GM12878 (cell line): ENCODE data around the gene RAD51. TPM values are rescaled to one million over a fixed set of nuclear protein-coding genes. Genes with fewer than 3 reads are reported as not detected.

Experiments
- ATAC-seq: fragments of 200-7000 bp; cut with Tn5 transposase; 3 replicates; pipeline ENCODE4 v1.9.1; 2020; ENCODE audit warnings: mild to moderate bottlenecking, moderate library complexity
- BruUV-seq: library from RNA; stranded (reverse); fragments of 400-500 nt; replicated peaks from 2 replicates; lab custom pipeline; 2021; lab: Mats Ljungman, UMichigan
- CTCF ChIA-PET: fragments of 300-600 bp; sonication (Branson Sonifier 250); formaldehyde crosslinking; extraction: SDS; loops from one replicate; lab custom pipeline; 2021; ENCODE audit warnings: inconsistent platforms; lab: Yijun Ruan, JAX
- POLR2A ChIA-PET: fragments of 350-600 bp; formaldehyde crosslinking; extraction: SDS; loops from one replicate; lab custom pipeline; 2021; ENCODE audit warnings: inconsistent platforms; lab: Charles Lee
- RAD21 ChIA-PET: fragments of 300-600 bp; sonication (Branson Sonifier 250); formaldehyde crosslinking; loops from one replicate; lab custom pipeline; 2023; ENCODE audit warnings: antibody characterized with exemption; ENCODE audit not compliant: unreplicated experiment; lab: Charles Lee
- SMC1A ChIA-PET: fragments of 300-600 bp; sonication (Branson Sonifier 250); formaldehyde crosslinking; loops from one replicate; lab custom pipeline; 2023; ENCODE audit not compliant: unreplicated experiment, uncharacterized antibody; lab: Charles Lee
- DNase-seq: peaks from one replicate; pipeline ENCODE4 v3.0.0-alpha.2; 2011; ENCODE audit warnings: low read depth, low spot score
- FAIRE-seq: peaks from 3 replicates; lab custom pipeline; 2011; peaks lifted over from hg19 to GRCh38; lab: Jason Lieb, UNC
- H2AFZ ChIP-seq: 2 replicates; pipeline ENCODE4 v1.6.0; 2011; ENCODE audit warnings: low read depth, low read length, control low read depth; ENCODE audit not compliant: control insufficient read depth
- H3K27ac ChIP-seq: 2 replicates; pipeline ENCODE4 v1.5.1; 2011; ENCODE audit warnings: control low read depth; ENCODE audit not compliant: control insufficient read depth, insufficient read depth
- H3K27me3 ChIP-seq, 2 experiments: replicated peaks in 1 of 2; 2 replicates each; pipeline versions ENCODE4 v1.6.0 to v1.6.1; 2011; ENCODE audit warnings: low read length in 1 of 2; ENCODE audit not compliant: control insufficient read depth in 2 of 2, insufficient read depth in 2 of 2
- H3K36me3 ChIP-seq, 2 experiments: 2 replicates each; pipeline ENCODE4 v1.5.1; 2011; ENCODE audit warnings: low read length in 1 of 2; ENCODE audit not compliant: control insufficient read depth in 2 of 2, insufficient read depth in 2 of 2
- H3K4me1 ChIP-seq: 2 replicates; pipeline ENCODE4 v1.6.1; 2011; ENCODE audit warnings: mild to moderate bottlenecking, low read length, moderate library complexity, mixed read lengths; ENCODE audit not compliant: control insufficient read depth, insufficient read depth
- H3K4me2 ChIP-seq: 2 replicates; pipeline ENCODE4 v1.6.0; 2011; ENCODE audit warnings: control low read depth; ENCODE audit not compliant: control insufficient read depth, insufficient read depth
- H3K4me3 ChIP-seq: fragments of 200-600 bp; sonication (generic); 2 replicates; pipeline ENCODE4 v1.5.1; 2016
- H3K79me2 ChIP-seq: 2 replicates; pipeline ENCODE4 v1.6.0; 2011; ENCODE audit warnings: low read length; ENCODE audit not compliant: control insufficient read depth, insufficient read depth
- H3K9ac ChIP-seq: 2 replicates; pipeline ENCODE4 v1.8.0; 2011; ENCODE audit warnings: low read length, control low read depth, mixed read lengths; ENCODE audit not compliant: control insufficient read depth, insufficient read depth
- H3K9me3 ChIP-seq: replicated peaks from 3 replicates; pipeline ENCODE4 v1.5.1; 2011; ENCODE audit warnings: mild to moderate bottlenecking, low read length; ENCODE audit not compliant: control insufficient read depth, insufficient read depth
- H4K20me1 ChIP-seq: 2 replicates; pipeline ENCODE4 v1.6.0; 2011; ENCODE audit not compliant: control insufficient read depth, insufficient read depth
- BHLHE40 ChIP-seq, 2 experiments: fragments of 450-650 bp in 1 of 2; IDR thresholded peaks; 2 replicates each; pipeline ENCODE4 v1.6.1; 2011 to 2017; ENCODE audit warnings: low read depth in 2 of 2, borderline replicate concordance in 1 of 2, improper control_type of control experiment in 1 of 2, low read length in 1 of 2, mild to moderate bottlenecking in 1 of 2
- CREB1 ChIP-seq: IDR thresholded peaks from 2 replicates; pipeline ENCODE4 v1.6.1; 2012; ENCODE audit warnings: low read depth, mild to moderate bottlenecking, inconsistent platforms
- EGR1 ChIP-seq, 2 experiments: IDR thresholded peaks; 1 replicate in 1 of 2; 2 replicates in 1 of 2; pipeline ENCODE4 v1.6.1; 2011 to 2012; ENCODE audit warnings: low read depth in 2 of 2, low read length in 2 of 2, borderline replicate concordance in 1 of 2, mild to moderate bottlenecking in 1 of 2, moderate library complexity in 1 of 2
- WGBS: methylation state at CpG from one replicate; pipeline ENCODE4 v1.1.6; 2016; ENCODE audit warnings: low lambda C conversion rate; ENCODE audit not compliant: insufficient replicate concordance, insufficient coverage; ENCODE audit errors: missing lambda C conversion rate; 5-methylcytosine and 5-hydroxymethylcytosine counted together
- in situ Hi-C: fragments of 300-500 bp; cut with MboI; formaldehyde crosslinking; loops from 9 replicates; pipeline ENCODE4 v1.14.3; 2018; ENCODE audit warnings: mixed read lengths
- intact Hi-C: fragments of 100-400 bp; cut with micrococcal nuclease; formaldehyde crosslinking; loops from one replicate; pipeline ENCODE4 v1.14.2; 2022; ENCODE audit not compliant: unreplicated experiment
- polyA plus RNA-seq, 11 experiments: library from polyadenylated mRNA; depleted of rRNA in 4 of 11; unstranded in 6 of 11; stranded (reverse) in 5 of 11; fragments of >200 nt; fragmentation: Nextera tagmentation in 4 of 11; fragmentation: Illumina TruSeq in 1 of 11; extraction: Ambion mirVana in 4 of 11; extraction: Trizol in 1 of 11; gene quantifications; 1 replicate in 1 of 11; 2 replicates in 10 of 11; pipeline versions ENCODE4 v1.2.1 to v1.2.3, GENCODE V29; 2011 to 2016; ENCODE audit warnings: inconsistent platforms in 2 of 11, missing spikeins in 2 of 11, low read depth in 1 of 11
- total RNA-seq, 4 experiments: library from RNA; depleted of rRNA in 3 of 4; stranded (reverse); fragments of >200 nt in 3 of 4; fragmentation: Illumina TruSeq in 1 of 4; extraction: Trizol in 1 of 4; gene quantifications; 2 replicates each; pipeline versions ENCODE4 v1.2.1 to v1.2.3, GENCODE V29; 2013 to 2021
- TF ChIP-seq, protein P1 (sequence below): fragments of 450-650 bp; IDR thresholded peaks from 2 replicates; pipeline ENCODE4 v1.6.1; 2017; ENCODE audit warnings: mild to moderate bottlenecking, moderate library complexity

RAD51 gene
- total and polyA plus RNA-seq, 10 of the 15 experiments (the other 5 are each of a cell fraction or from before 2014, with no cell fraction given), result 13.1 to 55.0 (median 30.6) TPM

DNA sequence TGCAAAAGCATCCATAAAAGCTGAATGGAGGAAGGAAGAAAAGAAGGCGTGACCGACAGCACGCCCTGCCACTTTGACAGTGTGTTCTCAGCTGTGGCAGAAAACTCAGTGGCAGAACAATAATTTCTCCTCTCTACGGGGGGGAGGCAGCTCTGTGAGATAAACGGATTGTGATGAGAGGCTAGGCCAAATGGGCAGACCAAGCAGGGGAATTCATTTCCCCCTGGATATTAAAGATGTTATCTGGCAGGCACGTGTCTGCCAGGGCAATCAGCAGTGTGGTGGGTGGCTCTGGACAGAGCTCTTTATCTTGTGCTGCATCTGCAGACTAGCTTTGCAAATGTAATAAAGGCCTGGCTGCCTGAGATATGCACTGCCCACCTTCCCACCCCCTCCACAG is 62.0 kb downstream of the RAD51 start:
- no peaks in the 10 kb centered on the region for H3K9me3 ChIP-seq
- ChIA-PET RAD21 (interaction anchor here (0.8 to 1.9 kb wide), 7 partner anchors 9 to 135 kb away, joined by 3 to 8 read pairs (median 3); no protein-coding TSS in a partner anchor), POLR2A (interaction anchor here (0.6 to 2.1 kb wide), 4 partner anchors 8 to 200 kb away, joined by 3 to 12 read pairs (median 6); partner anchors contain the start of genes C15orf62 and RAD51)
- 83% methylated on average over 6 of the region's 6 CpGs for WGBS
- H3K9ac ChIP-seq, result no peak overlapping the region
- H3K36me3 ChIP-seq, result peaks cover 0 to 3% of the 10 kb centered on the region in 2 experiments; a peak in 1 of 4 replicates
- no peak overlapping the region for H3K4me3 ChIP-seq
- no peak overlapping the region for H2AFZ ChIP-seq
- no peaks in the 10 kb centered on the region for H4K20me1 ChIP-seq
- BruUV-seq, result no TSS peak
- H3K4me1 ChIP-seq, result peaks cover 3% of the 10 kb centered on the region
- H3K27ac ChIP-seq, result no peak overlapping the region
- in situ Hi-C loops, result no loop called here
- FAIRE-seq (no peak), DNase-seq (no peak)
- H3K4me2 ChIP-seq, result no peak overlapping the region
- TF ChIP-seq, protein P1, sequence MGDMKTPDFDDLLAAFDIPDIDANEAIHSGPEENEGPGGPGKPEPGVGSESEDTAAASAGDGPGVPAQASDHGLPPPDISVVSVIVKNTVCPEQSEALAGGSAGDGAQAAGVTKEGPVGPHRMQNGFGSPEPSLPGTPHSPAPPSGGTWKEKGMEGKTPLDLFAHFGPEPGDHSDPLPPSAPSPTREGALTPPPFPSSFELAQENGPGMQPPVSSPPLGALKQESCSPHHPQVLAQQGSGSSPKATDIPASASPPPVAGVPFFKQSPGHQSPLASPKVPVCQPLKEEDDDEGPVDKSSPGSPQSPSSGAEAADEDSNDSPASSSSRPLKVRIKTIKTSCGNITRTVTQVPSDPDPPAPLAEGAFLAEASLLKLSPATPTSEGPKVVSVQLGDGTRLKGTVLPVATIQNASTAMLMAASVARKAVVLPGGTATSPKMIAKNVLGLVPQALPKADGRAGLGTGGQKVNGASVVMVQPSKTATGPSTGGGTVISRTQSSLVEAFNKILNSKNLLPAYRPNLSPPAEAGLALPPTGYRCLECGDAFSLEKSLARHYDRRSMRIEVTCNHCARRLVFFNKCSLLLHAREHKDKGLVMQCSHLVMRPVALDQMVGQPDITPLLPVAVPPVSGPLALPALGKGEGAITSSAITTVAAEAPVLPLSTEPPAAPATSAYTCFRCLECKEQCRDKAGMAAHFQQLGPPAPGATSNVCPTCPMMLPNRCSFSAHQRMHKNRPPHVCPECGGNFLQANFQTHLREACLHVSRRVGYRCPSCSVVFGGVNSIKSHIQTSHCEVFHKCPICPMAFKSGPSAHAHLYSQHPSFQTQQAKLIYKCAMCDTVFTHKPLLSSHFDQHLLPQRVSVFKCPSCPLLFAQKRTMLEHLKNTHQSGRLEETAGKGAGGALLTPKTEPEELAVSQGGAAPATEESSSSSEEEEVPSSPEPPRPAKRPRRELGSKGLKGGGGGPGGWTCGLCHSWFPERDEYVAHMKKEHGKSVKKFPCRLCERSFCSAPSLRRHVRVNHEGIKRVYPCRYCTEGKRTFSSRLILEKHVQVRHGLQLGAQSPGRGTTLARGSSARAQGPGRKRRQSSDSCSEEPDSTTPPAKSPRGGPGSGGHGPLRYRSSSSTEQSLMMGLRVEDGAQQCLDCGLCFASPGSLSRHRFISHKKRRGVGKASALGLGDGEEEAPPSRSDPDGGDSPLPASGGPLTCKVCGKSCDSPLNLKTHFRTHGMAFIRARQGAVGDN, result no peak
- peak in 1 of 2 experiments; percentile 11; a peak in 1 of 4 replicates for TF ChIP-seq BHLHE40 (IDR thresholded peaks at IDR 0.05; ENCODE audit: borderline replicate concordance in 1 of 2, low read depth in 2 of 2, low read length in 1 of 2)
- no peak for TF ChIP-seq EGR1 (IDR thresholded peaks at IDR 0.05; ENCODE audit: borderline replicate concordance in 1 of 2, low read depth in 2 of 2, low read length in 2 of 2)
- TF ChIP-seq CREB1, result no peak
- TF ChIP-seq, all 136 proteins: peak for 1
- Histone ChIP-seq H3K79me2 (peaks cover 21% of the 10 kb centered on the region), H3K27me3 (no peaks in the 10 kb centered on the region)
- SMC1A ChIA-PET, result interaction anchor here (0.5 to 1.9 kb wide), 7 partner anchors 8 to 452 kb away, joined by 3 to 8 read pairs (median 4); partner anchors contain the start of genes C15orf62 and RAD51
- CTCF ChIA-PET, result interaction anchor here (1.0 to 2.1 kb wide), 8 partner anchors 11 to 138 kb away, joined by 3 to 9 read pairs (median 4); partner anchors contain the start of gene VPS18
- intact Hi-C loops, result loop anchor here (5.0 kb wide), 1 partner anchor 165 kb away; the partner anchor contains the start of gene KNL1
- ATAC-seq, result no peak
